HG03575 (cell line): Measurements from ENCODE around the gene A1CF.

Experiments used
- ATAC-seq: cut with Tn5 transposase; IDR thresholded peaks from one replicate; pipeline ENCODE4 v1.9.1; 2021; ENCODE audit not compliant: unreplicated experiment, insufficient number of reproducible peaks, low FRiP score; ENCODE audit errors: extremely low read depth

A1CF gene

DNA sequence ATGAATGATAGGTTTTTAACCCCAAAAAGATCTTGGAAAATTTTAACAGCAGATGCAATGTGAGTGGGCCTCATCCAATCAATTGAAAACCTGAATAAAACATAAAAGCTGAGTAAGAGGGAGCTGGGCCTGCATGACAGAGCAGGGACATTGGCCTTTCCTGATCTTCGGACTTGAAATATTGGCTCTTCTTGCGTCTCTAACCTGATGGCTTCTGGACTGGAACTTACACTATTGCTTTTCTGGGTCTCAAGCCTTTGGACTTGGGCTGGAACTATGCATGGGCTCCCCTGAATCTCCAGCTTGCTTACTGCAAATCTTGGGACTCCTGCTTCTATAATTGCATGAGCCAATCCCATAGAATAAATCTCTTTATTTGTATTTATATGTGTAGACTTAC lies 9.0 kb downstream of the A1CF start:
- ATAC-seq = no peak

DNA sequence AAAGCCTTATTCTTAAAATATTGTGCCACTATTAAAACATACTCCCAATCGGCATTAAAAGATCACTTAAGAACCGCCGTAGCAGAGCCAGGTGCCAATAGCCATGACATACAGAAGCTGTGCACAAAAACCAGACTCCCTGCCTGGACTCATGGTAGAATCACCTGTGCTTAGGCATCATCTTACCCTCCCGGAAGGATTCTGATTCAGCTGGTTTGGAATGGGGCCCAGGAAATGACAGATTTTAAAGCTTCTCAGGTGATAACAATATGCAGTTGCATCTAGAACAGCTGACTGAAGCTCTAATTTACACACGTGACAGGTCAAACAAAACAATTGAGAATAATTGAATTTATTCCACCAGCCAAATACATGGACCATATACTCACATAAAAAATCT lies 10.7 kb downstream of the A1CF start:
- ATAC-seq = no peak

DNA sequence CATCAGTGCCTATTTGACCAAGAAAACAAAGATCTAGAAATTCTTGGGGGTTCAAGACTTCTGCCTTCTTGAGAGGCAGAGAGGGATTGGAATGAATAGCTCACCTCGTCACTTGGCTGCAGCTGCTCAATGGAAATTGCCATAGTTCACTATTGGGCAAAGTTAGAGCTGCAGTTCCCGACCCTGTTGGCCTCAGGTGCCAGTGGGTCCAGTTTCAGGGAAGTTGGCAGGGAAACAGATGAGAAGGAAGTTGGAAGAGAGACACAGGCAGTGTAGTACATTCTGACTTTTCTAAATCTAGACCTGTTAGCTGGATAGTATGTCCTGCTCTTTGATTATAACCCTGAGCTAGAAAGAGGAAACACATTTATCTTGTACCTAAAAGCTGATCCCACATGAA lies 19.1 kb downstream of the A1CF start:
- no peak for ATAC-seq

DNA sequence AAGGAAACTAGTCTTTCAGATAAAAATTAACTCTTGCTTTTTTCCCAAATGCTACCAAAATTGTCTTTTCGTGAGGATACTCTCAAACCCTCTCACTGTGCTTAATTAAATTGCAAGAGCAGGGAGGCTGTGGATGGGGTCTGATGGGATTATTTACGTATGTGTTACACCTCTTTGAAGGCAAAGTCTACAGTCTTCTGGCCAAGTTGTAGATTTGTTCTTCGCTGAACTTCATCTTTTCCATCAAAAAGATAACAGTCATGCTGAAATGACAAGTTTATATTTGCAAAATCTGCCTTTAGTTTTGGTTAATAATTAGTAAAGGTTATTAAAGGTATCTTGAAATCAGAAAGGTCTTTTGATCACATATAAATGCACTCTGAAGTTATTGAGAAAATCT lies 22.7 kb downstream of the A1CF start:
- no peak for ATAC-seq

DNA sequence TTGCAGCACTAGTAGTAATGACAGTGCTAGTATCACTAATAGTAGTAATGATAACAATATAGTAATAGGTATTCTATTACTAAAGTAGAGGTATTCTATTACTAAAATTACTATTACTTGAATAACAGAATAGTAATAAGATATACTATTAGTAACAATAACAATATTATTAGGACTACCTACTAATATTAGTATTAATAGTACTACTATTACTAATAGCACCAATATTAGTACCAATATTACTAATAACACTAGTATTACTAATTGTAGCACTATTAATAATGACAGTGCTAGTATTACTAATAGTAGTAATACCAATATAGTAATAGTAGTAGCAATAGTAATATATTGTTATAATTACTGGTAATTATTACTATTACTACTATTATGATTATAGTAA lies 24.1 kb downstream of the A1CF start:
- ATAC-seq = no peak

DNA sequence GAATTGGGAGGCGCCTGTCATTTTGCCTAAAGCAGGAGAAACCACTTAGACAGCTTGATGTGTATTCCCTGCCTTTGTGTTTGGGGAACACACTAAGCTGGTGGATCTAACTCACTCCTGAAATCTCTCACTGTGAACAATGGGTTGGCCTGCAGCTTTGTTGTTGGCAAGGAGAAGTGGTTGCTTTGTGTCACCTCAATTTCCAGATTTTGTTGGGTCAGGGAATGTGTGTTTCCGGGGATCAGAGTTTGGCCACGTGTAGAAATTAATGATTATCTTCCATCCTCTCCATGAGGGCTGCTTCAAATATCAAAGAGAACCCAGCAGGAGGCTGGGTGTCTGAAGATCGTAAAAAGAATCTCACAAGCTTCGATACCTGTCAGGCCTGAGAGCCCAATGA lies 27.8 kb downstream of the A1CF start:
- no peak for ATAC-seq

DNA sequence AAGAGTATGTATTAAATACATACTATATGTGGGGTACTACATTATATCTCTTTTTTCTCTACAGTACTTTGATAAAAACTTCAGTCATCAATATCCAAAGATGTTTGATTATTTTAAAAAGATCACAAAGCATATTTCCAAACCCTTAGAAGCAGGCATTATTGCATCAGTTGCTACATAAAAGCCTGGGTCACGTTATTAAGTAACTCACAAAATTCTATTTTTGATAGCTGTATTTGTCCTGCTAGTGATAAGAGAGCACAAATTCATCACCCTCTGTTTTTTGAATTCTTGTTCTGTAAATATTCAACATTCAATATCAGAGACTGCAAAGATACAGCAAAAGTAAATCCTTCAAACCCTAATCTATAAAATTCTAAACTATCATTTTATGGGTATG lies 30.0 kb downstream of the A1CF start:
- no peak for ATAC-seq

DNA sequence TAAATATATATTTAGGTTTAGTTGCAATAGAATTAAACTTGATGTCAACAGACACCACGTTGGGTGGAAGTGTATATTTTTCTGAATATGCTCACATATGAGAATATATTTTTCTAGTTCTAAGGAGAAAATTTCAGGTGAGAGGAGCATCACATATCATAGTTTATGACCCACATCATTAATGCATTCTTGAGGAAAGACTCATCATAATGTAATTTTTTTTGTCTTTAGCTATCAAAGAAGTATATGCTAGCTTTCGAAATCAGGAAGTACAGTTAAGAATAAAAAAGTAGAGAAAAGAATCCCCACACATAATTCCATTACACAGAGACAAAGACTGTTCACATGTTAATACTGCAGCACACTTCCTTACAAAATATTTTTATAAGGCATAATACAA lies 30.4 kb downstream of the A1CF start:
- no peak for ATAC-seq

DNA sequence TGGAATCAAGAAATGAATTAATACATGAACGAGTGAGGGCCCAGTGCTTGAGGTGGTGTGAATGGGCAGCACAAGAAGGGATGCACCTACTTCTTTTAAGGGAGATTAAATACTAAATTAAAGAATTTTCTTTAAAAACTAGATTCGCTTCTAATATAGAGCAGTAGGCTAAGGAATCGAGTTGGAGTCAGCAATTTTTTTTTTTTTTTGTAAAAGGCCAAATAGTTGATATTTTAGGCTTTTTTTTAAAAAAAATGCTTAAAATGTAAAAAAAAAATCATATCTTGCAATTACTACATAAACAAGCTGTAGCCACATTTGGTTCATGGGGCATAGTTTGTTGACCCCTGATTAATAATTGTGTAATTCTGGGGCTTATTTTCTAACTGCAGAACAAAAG lies 31.9 kb downstream of the A1CF start:
- ATAC-seq = no peak

DNA sequence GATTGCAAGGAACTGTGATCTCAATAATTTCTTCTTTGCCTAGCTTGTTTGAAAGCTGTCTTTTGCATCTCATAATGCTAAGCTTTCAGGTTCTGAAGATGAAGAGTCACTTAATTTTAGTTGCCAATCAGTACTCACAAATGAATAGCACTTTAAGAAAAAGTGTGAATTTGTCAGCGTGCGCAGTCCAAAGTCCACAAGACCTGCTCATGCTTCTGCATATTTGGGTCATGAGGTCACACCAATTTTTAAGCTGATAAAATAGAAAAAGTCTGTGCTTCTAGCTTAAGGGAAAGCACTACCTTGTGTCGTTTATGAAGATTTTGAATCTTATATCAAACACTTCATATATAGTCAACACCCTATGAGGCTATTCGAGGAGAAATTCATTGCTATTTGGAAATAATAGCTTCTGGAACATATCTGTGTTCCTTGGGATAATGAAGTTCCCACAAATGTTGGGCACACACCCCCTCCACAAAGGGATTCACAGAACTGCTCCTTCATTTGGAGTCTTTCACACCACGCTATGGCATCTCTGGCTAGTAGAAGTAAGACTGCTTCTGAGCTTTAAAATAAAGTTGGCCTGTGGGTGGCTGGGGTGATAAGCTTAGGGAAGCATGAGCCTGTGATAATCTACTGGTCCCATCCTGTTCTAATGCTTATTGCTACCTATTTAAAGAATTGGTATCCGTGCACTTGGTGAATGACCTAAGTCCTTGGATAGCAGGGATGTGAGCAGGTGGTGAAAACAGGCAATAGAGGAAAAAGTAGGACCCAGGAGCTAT lies 33.3 kb downstream of the A1CF start:
- no peak for ATAC-seq

DNA sequence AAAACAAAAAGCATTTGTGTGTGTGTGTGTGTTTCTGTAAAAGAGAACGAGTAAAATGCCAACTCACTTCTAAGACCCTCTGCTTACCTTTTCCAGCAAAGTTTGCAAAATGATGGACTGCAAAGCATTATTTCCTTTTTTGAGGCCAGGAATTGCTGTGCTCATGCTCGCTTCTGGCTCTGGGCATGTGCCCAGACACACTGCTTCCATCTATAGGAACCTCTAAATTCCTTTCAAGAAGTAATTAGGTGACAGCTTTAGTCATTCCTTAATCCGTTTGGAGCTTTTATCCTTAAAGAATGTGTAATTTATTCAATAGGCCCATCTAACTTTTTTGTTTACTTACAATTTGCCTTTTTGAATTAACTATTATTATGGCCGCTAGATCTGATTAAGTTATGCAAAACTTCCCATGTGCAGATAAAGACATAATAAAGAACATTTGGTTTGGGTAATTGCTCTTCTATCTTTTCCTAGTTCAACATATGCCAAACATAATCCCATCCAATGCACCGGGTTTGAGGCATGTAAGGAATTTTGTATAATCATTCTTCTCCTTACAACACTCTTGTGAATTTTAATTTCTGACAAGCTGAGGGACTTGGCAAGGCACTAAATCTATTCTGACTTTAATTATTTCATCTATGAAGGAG lies 34.7 kb downstream of the A1CF start:
- no peak for ATAC-seq

DNA sequence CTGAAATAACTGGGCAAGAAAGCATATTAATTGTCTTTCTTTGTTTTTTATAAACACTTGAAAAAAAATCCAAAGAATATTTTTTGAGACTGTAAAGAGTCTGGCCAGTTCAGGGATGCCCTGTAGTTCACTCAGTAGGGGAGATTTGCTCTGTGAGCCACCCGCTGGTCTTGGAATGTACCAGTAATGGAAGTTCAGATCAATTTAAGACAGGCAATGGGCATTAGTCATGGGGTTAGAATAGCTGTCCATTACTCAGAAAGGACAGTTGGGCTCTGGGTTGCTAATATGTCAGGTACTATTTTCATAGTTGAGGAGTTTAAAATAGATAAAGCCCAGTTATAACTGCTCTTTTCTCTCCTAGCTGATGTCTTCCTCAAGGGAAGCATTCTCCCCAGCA lies 38.7 kb downstream of the A1CF start:
- ATAC-seq = no peak

DNA sequence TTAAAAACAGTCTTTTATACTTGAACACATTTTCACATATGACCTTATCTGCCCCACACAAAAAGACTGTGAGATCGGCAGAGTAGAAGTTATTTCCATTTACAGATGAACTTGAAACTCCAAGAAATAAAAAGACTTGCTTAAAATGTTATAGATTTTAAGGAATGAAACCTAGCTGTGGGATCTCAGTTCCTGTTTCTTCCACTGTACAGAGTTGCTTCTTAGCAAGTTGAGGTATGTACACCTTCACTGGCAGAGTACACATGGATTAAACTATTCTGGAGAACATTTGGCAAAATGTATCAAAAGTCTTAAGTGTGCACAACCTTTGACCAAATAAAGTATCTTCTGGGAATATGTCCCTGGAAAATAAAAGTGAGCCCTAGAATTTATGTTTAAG lies 48.3 kb downstream of the A1CF start:
- ATAC-seq = no peak

DNA sequence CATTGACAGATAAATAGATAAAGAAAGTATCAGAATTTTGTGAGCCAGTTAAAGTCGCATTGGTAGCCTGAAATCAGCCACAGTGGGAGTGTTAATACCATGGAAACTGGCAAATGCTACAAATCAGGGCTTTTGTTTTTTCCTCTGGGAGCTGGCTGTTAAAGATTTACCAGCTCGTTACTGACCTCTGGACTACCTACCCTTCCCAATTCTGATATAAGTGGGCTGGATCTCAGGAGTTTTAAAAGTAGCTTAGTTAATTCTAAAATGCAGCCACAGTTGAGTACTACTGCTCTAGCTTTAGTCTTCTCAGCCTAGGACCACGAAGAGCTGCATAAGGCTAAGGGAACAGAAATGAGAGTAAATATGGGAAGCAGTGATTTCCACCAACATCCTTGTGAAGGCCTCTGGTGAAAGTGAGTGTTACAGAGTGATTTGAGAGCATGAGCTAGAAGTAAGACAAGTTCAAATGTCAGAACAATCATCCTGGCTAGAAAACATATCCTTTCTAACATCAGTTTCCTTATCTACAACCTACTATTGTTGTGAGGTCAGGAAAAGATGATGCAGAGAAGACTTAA lies 53.2 kb downstream of the A1CF start:
- ATAC-seq = no peak

DNA sequence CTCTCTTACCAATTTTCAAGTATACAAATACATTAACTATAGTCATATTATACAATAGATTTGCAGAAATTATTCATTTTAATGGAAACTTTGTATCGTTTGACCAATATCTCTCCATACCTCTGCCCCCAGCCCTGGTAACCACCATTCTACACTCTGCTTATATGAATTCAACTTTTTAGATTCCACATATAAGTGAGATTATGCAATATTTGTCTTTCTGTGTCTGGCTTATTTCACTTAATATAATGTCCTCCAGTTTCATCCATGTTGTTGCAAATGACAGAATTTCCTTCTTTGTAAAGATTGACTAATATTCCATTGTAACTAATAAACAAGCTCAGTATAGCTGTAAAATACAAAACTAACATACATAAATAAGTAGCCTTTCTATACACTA lies 55.4 kb downstream of the A1CF start:
- ATAC-seq = no peak

DNA sequence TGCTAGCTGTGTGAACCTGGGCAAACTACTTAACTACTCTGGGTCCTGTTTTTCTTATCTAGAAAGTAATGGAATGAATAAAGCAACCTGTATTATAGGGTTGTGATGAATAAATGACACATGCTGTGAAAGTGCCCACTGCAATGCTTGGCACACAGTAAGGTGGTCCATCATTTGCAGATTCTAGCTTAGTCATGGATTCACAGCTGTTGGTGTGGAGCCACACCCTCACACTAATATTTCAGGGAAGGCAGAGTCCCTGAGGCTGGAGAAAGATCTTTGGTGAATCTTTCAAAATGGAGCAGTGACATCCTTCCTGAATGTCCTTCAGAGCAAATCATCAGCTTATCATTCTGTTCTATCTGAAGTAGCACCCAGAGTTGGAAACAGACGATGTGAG lies 60.6 kb downstream of the A1CF start:
- no peak for ATAC-seq

DNA sequence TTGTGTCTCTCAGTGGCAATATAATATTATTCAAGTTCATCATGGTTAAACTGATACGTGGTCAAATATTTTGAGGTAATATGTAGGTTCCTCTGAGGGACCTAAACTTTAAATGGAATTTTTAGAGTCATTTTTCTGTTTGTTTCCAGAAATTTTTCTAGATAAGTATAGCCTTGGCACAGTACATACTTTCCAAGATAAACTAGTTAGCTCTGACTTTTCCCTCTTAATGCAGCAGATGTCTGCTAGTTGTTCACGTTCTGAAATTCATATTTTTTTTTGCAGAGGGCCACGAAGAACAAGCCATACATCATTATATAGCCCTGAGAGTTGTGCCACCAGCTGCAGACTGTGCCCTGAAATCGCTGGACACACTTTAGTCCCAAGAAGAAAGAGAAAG lies 61.6 kb downstream of the A1CF start:
- ATAC-seq = no peak

DNA sequence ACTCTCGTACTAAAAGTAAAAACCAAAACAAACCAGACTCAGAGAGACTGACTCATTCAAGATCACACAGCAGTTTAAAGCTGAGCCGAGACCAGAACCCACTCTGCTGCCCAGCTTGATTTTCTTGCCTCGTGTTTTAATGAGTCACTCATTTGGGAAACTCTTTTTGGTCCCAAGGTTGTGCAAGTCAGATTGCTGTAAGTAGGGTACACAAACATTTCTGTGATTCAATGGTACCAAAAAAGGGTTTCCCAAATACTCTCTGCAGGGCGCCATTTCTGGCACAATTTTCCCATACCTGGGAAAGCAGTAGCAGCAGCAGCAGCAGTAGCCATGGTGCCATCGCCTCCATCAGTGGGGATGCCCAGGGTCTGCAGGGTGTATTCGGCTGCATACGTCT lies 75.8 kb downstream of the A1CF start:
- no peak for ATAC-seq

DNA sequence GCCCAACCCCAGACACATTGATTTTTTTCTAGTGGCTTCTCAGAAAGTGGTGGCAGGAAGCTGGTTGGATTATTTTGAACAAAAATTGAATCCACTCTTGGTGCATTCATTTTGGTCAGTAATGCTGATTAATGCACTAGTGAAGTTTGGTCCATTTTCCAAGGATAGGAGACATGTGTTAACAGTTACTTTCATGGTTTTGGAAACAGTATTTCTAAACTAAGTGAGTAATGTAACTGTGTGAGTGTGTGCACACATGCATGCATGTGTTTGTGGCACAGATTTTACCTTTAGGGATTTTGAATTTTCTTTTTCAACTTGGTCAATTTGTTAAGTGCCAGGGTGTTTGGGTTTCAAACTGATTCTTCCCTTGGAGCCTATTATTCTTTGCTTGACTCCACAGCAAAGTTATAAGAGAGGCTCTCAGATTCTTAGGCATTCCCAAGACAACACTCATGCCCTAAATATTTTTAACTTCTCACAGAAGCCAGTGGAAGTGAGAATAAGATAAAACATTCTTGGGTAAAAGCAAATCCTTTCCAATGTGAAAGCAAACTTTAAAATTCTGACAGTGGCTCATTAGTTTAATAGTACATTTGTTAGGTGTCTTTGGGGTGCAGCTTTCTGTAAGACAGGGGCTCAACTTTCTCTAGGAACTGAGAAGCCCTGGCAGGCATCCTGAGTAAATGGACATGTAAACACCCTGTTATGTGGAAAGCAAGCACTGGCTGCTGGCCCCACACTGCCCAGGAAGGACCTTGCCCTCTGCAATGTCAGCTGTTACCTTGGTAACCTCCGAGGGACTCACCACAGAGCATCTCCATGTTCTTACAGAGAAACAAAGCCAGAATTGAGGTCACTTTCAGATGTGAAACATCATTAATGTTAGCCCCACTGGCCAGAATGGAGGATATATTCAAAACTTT lies 77.3 kb downstream of the A1CF start:
- ATAC-seq = no peak
